ENCODE data around the gene IL4I1.

Gene IL4I1

GRCh38 chr19:49862391-49863253 lies 34.1 kb downstream of the IL4I1 start:
- DNase-seq = no peak

GRCh38 chr19:49861541-49862378 lies 34.9 kb downstream of the IL4I1 start:
- DNase-seq = no peak

DNA sequence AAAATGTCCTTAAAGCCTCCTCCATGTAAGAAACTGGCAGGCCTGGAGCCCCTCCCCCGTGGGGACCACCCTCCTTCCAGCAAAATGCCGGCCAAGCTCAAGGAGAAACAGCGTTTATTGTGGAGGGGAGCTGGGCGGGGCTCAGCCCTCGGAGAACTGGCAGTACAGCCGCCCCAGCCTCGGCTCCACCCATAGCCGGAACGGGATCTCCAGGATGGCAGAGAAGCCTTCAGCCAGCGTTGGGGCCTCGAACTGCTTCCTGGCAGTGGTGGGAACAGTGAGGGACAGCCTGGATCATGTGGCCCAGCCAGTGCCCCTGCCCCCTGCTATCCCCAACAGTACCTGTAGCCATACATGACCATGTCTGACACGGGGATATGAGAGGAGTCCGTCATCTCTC lies 35.6 kb downstream of the IL4I1 start:
- DNase-seq = no peak

DNA sequence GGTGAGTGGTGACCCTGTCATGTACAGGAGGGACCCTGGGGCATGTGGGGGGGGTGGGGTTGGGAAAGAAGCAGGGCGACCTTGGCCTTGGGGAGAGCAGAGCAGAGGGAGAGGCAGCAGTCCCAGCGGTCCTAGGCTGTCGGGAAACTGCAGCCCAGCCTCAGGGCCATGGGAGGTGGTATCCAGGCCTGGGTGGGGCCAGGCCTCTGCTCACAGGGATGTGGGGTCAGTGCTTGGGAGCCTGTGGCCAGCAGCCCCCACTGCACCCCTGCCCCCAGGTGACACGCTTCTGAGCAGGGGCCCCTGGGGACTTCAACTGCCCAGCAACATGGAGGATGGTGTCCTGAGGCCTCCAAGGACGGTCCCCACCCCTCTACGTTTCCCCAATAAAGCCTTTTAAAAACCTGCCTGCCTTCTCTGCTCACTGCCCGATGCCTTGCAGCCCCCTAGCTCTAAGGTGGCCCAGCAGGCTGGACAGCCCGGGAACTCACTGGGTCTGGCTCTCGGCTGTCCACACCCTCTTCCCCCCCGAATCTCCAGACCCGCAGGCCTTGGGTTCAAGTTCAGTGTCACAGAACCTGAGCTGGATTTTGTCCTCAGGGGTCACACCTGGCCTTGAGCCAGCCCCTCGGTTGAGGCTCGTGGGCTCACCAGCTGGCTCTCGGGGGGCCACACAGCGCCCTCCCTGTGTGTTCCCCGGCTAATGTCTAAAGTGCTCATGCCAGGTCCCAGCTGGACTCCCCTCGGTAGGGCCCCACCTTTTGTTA lies 36.2 kb downstream of the IL4I1 start:
- DNase-seq = no peak

GRCh38 chr19:49859682-49860335 lies 36.9 kb downstream of the IL4I1 start:
- DNase-seq = no peak

DNA sequence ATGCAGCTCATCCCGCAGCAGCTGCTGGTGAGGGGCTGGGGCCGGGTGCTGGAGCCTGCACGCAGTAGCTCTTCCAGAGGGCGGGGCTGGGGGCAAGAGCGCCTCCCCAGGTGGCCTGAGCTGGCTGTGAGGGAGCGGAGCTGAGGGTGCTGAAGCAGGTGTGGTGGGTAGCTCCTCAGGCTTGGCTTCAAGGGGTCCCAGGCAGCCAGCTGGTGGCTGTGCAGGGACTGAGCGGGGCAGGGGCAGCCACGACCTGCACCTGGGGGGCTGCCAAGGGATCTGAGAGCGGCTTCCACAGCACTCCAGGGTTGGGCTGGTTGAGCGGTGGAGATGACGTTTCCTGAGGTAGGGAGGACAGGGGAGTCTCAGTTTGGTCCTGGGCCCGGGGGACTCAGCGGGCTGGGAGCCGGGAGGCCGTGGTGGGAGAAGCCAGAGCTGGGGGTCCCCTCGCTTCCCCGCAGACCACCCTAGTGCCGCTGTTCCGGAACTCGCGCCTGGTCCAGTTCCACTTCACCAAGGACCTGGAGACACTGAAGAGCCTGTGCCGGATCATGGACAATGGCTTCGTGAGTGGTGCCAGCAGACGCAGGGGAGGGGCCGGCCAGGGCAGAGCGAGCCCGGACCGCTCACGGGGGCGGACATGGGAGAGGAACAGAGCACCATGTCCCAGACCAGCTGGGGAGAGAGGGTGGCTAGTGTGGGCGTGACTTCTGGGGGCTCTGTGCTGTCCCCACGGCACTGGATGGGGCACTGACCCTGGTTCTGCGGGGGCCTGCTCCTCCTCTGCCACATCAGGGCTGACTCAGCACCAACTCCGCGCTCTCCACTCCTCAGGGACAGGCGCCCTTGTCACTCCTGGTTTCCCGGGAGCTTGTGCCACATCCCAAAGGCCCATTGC lies 38.4 kb downstream of the IL4I1 start:
- DNase-seq = no peak

- DNase-seq = no peak
Measured at GRCh38 chr19:49857838-49858087, 38.9 kb downstream of the IL4I1 start.

DNA sequence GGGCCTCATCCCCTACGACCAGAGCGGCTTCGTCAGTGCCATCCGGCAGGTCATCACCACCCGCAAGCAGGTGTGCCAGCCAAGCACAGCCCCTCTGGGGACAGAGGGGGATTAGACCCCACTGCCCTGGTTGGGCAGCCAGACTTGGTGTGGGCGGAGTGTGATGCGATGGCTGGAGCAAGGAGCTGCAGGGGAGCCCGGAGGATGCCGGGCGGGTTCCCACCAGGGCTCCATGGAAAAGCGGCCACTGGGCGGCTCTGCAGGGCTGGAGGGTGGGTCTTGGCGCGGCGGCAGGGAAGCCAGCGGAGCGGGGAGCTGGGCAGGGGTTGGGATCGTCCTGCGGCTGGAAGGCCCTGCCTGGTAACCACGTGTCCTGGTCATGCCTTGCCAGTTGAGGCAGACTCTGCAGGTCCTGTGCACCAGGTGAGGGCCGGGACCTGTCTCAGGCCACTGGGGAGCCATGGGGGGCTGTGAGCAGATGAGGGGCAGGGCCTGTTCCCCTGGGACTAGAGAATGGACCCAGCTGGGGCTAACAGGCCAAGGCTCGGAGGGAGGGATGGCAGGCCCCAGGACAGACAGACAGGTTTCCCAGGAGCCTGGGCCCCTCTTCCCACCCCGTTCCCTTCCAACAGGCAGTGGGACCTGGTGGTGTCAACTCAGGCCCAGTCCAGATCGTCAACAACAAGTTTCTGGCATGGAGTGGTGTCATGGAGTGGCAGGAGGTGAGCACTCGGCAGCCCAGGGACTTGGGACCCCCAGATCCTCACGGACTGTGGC lies 39.4 kb downstream of the IL4I1 start:
- DNase-seq = no peak

GRCh38 chr19:49856574-49857021 lies 40.1 kb downstream of the IL4I1 start:
- DNase-seq = no peak

DNA sequence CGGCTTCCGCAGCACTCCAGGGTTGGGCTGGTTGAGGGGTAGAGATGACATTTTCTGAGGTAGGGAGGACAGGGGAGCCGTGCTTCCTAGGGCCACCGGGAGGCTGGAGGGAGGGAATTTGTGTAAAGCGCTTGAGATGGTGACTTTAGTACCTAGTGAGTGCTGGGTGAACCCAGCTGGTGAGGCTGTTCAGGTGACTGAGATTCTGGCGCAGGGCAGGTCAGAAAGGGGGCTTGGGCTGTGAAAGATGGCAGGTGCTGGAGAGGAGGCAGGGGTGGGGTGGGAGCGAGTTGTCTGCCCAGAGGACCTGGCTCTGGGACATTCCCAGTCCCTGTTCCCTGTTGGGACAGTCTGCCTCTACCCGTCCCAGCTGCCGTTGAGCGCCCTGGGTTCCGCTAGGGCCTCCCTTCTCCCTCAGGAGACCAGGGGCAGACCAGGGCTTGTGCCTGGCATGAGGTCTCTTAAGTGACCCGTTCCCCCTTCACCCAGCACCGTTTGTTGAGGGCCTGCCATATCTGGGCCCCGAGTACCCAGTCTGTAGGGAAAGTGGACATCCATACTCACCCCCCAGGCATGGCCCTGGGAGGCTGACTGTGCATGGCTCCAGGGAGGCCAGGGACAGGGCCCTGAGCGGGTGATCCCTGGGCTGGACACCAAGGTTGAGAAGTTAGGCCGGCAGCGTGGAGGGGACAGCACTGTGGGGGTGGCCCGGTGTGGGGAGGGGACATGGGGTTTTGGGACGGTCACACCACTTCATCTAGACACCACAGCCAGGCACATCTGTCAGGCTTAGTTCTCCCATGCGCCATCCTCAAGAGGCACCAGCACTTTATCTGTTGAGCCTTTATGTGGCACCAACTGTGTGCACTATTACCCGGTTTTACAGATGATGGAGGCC lies 40.8 kb downstream of the IL4I1 start:
- no peak for DNase-seq

DNA sequence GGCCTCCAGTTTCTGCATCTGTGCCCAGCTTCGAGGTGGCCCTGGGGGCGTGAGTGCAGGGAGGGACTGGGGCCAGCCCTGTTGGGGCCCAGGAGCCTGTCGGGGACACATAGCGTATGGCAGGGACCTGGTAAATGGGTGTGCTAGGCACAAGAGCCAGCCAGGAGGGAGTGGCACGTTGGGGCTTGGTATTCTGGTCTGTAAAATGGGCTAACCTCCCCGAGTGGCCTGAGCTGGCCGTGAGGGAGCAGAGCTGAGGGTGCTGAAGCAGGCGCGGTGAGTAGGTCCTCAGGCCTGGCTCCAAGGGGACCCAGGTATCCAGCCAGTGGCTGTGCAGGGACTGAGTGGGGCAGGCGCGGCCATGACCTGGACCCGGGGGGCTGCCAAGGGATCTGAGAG lies 41.4 kb downstream of the IL4I1 start:
- no peak for DNase-seq

DNA sequence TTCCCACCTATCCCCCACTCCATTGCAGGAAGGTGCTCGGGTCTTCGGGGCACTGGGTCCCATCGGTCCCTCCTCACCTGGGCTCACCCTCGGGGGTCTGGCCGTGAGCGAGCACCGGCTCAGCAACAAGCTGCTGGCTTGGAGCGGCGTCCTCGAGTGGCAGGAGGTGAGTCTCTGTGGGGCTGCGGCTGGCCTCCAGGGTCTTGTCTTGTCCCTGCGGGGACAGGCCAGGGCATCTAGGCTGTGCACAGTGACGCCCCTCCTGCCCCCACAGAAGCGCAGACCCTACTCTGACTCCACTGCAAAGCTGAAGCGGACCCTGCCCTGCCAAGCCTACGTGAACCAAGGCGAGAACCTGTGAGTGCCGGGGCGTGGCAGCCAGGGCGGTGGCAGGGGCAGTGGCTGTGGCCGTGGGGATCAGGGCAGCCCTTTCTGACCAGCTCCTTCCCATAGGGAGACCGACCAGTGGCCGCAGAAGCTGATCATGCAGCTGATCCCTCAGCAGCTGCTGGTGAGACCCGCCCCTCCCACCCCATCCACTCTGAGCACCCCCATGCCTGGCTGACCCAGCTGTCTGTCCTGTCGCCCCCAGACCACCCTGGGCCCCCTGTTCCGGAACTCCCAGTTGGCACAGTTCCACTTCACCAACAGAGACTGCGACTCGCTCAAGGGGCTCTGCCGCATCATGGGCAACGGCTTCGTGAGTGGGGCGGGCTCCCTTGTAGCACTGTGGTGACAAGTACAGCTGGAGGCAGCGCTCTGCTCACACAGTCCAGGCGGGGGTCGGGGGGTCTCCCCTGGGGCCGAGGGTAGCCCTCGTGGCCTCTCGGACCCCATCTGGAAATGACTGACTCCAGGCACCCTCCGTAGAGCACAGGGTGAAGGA lies 42.1 kb downstream of the IL4I1 start:
- no peak for DNase-seq

DNA sequence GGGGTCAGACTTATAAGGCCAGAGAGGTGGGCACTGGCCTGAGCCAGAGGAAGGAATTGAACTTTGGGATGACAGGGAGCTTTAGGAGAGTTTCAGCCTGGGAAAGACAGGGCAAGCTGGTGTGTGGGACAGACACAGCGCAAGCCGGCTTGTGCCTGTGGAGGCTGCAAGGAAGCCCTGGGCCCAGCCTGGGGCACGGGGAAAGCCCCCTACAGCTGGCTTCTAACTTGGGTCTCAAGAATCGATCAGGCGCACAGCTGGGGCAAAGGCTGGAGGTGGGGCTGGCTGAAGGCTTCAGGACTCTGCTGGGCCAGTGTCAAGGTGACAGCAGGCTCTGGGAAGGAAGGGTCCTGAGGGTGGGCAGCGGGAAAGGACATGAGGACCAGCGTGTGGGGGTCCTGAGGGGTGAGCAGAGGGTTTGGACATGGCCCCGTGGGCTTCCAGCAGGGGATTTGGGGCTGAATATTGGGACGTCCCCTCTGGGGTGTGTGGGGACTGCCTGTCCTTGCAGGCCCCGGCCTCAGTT lies 42.8 kb downstream of the IL4I1 start:
- no peak for DNase-seq

- DNase-seq = no peak
Measured at GRCh38 chr19:49852631-49853126, 44.0 kb downstream of the IL4I1 start.

DNA sequence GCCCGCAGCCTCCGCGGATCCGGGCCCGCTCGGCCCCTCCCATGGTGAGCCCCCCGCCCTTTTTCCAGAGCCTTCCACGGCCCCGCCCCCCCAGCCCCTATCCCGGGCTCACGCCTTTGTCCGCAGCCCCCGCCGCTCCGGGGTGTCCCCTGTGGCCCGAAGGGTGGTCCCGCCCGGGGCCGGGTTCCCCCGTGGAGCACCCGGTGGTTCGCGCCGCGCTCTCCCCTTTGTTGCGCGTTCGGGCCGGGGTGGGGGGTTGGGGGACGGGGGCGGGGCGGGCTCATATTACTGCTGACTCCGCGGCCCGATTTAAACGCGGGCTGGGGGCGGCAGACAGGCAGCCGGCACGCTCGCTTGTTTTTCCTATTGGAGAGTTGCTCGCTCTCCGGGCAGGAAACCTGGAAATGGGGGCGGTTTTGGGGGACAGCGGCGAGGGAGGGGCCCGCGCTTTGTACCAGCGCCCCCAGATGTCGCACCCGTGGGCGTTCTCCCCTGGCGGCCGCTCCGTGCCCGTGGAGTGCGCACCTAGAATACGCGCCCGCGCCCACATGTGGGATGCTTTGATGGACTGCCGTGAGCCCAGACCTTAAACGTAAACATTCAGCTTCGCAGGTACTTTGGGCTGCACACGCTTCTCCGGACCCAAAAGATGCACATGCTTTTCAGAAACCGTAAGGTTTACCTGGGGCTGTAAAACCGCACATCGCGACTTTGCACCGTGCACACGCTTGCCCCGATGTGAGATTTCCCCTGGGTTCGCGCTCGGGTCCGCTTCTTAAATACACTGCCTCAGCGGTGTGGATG lies 45.0 kb downstream of the IL4I1 start:
- DNase-seq = peak; percentile 27

GRCh38 chr19:49850487-49851342 lies 46.0 kb downstream of the IL4I1 start, which contains the start of gene PTOV1:
PTOV1 (plus strand) TSS chr19:49851159.
- peak; percentile 85 for DNase-seq

DNA sequence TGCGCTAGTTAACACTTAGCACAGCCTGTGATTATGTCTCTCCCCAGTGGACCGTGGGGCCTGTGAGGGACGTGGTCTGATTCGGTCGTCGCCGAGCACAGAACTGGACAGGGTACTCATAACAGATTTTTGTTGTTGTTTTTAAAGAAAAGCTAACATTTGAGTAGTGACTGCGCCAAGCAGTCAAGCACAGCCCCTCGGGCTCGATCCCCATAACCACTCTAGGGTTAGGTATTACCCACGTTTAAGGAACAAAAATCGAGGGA lies 46.5 kb downstream of the IL4I1 start:
- no peak for DNase-seq
